CD4-positive, alpha-beta memory T cell (primary cell): ENCODE measurements around the gene FAM222B. TPM values are rescaled to one million over a fixed set of nuclear protein-coding genes. Genes with fewer than 3 reads are reported as not detected.
A peak's percentile ranks its signal among the peaks of the same experiment; 100 is the strongest.

Experiments
- CTCF ChIA-PET: fragments of 350-600 bp; sonication (Branson Sonifier 250); formaldehyde crosslinking; loops from one replicate; lab custom pipeline; 2021; ENCODE audit warnings: inconsistent platforms; ENCODE audit not compliant: partially characterized antibody; lab: Charles Lee
- POLR2A ChIA-PET: fragments of 350-600 bp; sonication (Branson Sonifier 250); formaldehyde crosslinking; loops from one replicate; lab custom pipeline; 2021; ENCODE audit not compliant: partially characterized antibody; lab: Charles Lee
- DNase-seq, 5 donors: peaks; one replicate each; pipeline versions ENCODE4 v3.0.0 to v3.0.0-alpha.2; 2020 to 2022; ENCODE audit warnings: mixed read lengths in 1 of 5
- H3K27ac ChIP-seq: one replicate; pipeline ENCODE4 v1.7.0; 2013; ENCODE audit warnings: low read depth, low read length
- H3K27me3 ChIP-seq: 2 replicates; pipeline ENCODE4 v1.7.0; 2013; ENCODE audit warnings: mild to moderate bottlenecking, low read length, moderate library complexity; ENCODE audit not compliant: insufficient read depth
- H3K36me3 ChIP-seq: 2 replicates; pipeline ENCODE4 v1.7.0; 2013; ENCODE audit warnings: mild to moderate bottlenecking, low read length, moderate library complexity; ENCODE audit not compliant: insufficient read depth
- H3K4me1 ChIP-seq: 2 replicates; pipeline ENCODE4 v1.7.0; 2013; ENCODE audit warnings: mild to moderate bottlenecking, low read length, moderate library complexity; ENCODE audit not compliant: insufficient read depth
- H3K4me3 ChIP-seq, 2 donors: one replicate each; pipeline ENCODE4 v1.7.0; 2013; ENCODE audit warnings: low read length in 2 of 2, mild to moderate bottlenecking in 1 of 2
- H3K9me3 ChIP-seq, 2 donors: one replicate each; pipeline ENCODE4 v1.7.0; 2013; ENCODE audit warnings: low read length in 2 of 2, control low read depth in 1 of 2; ENCODE audit not compliant: control insufficient read depth in 1 of 2
- H3K27ac Mint-ChIP-seq, 7 donors: one replicate each; pipeline ENCODE4 v1.8.0; 2020 to 2021; ENCODE audit warnings: mixed read lengths in 7 of 7, mild to moderate bottlenecking in 6 of 7, inconsistent platforms in 3 of 7, moderate library complexity in 3 of 7
- H3K27me3 Mint-ChIP-seq, 2 donors: one replicate each; pipeline ENCODE4 v1.8.0; 2020 to 2021; ENCODE audit warnings: mixed read lengths in 2 of 2
- H3K36me3 Mint-ChIP-seq, 2 donors: one replicate each; pipeline ENCODE4 v1.8.0; 2020 to 2021; ENCODE audit warnings: mixed read lengths in 2 of 2, inconsistent platforms in 1 of 2, mild to moderate bottlenecking in 1 of 2
- H3K4me1 Mint-ChIP-seq, 4 donors: one replicate each; pipeline ENCODE4 v1.8.0; 2020 to 2021; ENCODE audit warnings: mixed read lengths in 4 of 4, mild to moderate bottlenecking in 1 of 4
- H3K4me3 Mint-ChIP-seq, 8 donors: one replicate each; pipeline ENCODE4 v1.8.0; 2020 to 2021; ENCODE audit warnings: mixed read lengths in 8 of 8, mild to moderate bottlenecking in 7 of 8, moderate library complexity in 6 of 8, inconsistent platforms in 3 of 8
- H3K9me3 Mint-ChIP-seq, 8 donors: one replicate each; pipeline ENCODE4 v1.8.0; 2020 to 2021; ENCODE audit warnings: mixed read lengths in 8 of 8, mild to moderate bottlenecking in 5 of 8, inconsistent platforms in 3 of 8, moderate library complexity in 1 of 8
- intact Hi-C: fragments of 100-400 bp; cut with micrococcal nuclease; formaldehyde crosslinking; loops from one replicate; pipeline ENCODE4 v1.15.1; 2023
- polyA plus RNA-seq, 2 donors: library from polyadenylated mRNA; unstranded; fragments of 300-500 nt; fragmentation: Illumina TruSeq; gene quantifications; one replicate each; pipeline ENCODE4 v1.2.3, GENCODE V29; 2021
- total RNA-seq, 2 experiments: library from RNA; stranded (reverse); gene quantifications; one replicate each; pipeline ENCODE4 v1.2.3, GENCODE V29; 2021

The FAM222B gene
- total and polyA plus RNA-seq, 4 experiments from 2014 or later: 7.9 to 23.2 (median 21.0) TPM

- no peaks in the 10 kb centered on the region for H3K27me3 ChIP-seq
- CTCF ChIA-PET: interaction anchor here (0.7 to 13.1 kb wide), 6 partner anchors 15 to 220 kb away, joined by 3 to 492 read pairs (median 4); partner anchors contain the start of genes NEK8 and TLCD1
Measured at GRCh38 chr17:28744972-28745785, 97.4 kb downstream of the FAM222B start.

GRCh38 chr17:28744104-28744971 lies 98.3 kb downstream of the FAM222B start:
- Mint-ChIP-seq H3K9me3 (no peaks in the 10 kb centered on the region), H3K27me3 (no peaks in the 10 kb centered on the region), H3K36me3 (peaks cover 0 to 17% of the 10 kb centered on the region in 2 donors), H3K27ac (peak overlapping the region; percentile 90 to 98 (median 96)), H3K4me1 (peaks cover 7 to 27% (median 15%) of the 10 kb centered on the region in 4 donors), H3K4me3 (peak overlapping the region; percentile 87 to 92 (median 90))
- intact Hi-C loops: loop anchor here (1.0 kb wide), 1 partner anchor 16 kb away; the partner anchor contains the start of gene NEK8
- POLR2A ChIA-PET: interaction anchor here (0.8 to 19.4 kb wide), 13 partner anchors 9 to 208 kb away, joined by 3 to 528 read pairs (median 4); partner anchors contain the start of genes BLTP2, NEK8, PHF12 and PROCA1
- Histone ChIP-seq H3K4me3 (peak overlapping the region; percentile 64 to 81), H3K4me1 (peaks cover 28% of the 10 kb centered on the region), H3K27me3 (no peaks in the 10 kb centered on the region), H3K36me3 (peaks cover 20% of the 10 kb centered on the region), H3K27ac (peak overlapping the region; percentile 67), H3K9me3 (no peaks in the 10 kb centered on the region)
- CTCF ChIA-PET: interaction anchor here (1.7 to 13.1 kb wide), 2 partner anchors 18 to 23 kb away, joined by 4 to 492 read pairs; partner anchors contain the start of genes NEK8 and TLCD1
- peak in 4 of 5 donors; percentile 54 to 72 (median 64) for DNase-seq

More at GRCh38 chr17:28744972-28745785, 97.4 kb downstream of the FAM222B start:
- H3K4me1 ChIP-seq: peaks cover 28% of the 10 kb centered on the region
- intact Hi-C loops: loop anchor here (1.0 kb wide), 1 partner anchor 17 kb away; the partner anchor contains the start of gene NEK8
- peaks cover 23% of the 10 kb centered on the region for H3K36me3 ChIP-seq
- peak; percentile 25 to 59 (median 37) for DNase-seq
- Mint-ChIP-seq H3K4me3 (peak overlapping the region; percentile 87 to 92 (median 90)), H3K27me3 (no peaks in the 10 kb centered on the region), H3K4me1 (peaks cover 8 to 27% (median 18%) of the 10 kb centered on the region in 4 donors), H3K36me3 (peaks cover 0 to 21% of the 10 kb centered on the region in 2 donors), H3K9me3 (no peaks in the 10 kb centered on the region), H3K27ac (peak overlapping the region; percentile 90 to 98 (median 96))
- POLR2A ChIA-PET: interaction anchor here (0.8 to 19.4 kb wide), 11 partner anchors 10 to 207 kb away, joined by 3 to 528 read pairs (median 4); partner anchors contain the start of genes BLTP2, NEK8, PHF12 and PROCA1
- H3K9me3 ChIP-seq: no peaks in the 10 kb centered on the region
- peak overlapping the region; percentile 67 for H3K27ac ChIP-seq
- H3K4me3 ChIP-seq: peak overlapping the region; percentile 64 to 81

GRCh38 chr17:28743243-28744103 lies 99.1 kb downstream of the FAM222B start, which contains the start of gene TRAF4:
Gene TRAF4, plus strand, starts transcription at chr17:28744011. Its CDS starts 102 bp downstream, at chr17:28744113.
- no peaks in the 10 kb centered on the region for H3K9me3 ChIP-seq
- peaks cover 35% of the 10 kb centered on the region for H3K4me1 ChIP-seq
- peaks cover 11% of the 10 kb centered on the region for H3K36me3 ChIP-seq
- peak within 1 kb of the TSS; percentile 67 for H3K27ac ChIP-seq
- Mint-ChIP-seq H3K9me3 (no peaks in the 10 kb centered on the region), H3K4me3 (peak within 1 kb of the TSS; percentile 87 to 92 (median 90)), H3K4me1 (peaks cover 12 to 36% (median 22%) of the 10 kb centered on the region in 4 donors), H3K36me3 (peaks cover 0 to 15% of the 10 kb centered on the region in 2 donors), H3K27ac (peak within 1 kb of the TSS; percentile 90 to 98 (median 96)), H3K27me3 (no peaks in the 10 kb centered on the region)
- peak; percentile 70 to 78 (median 75) for DNase-seq
- ChIA-PET CTCF (interaction anchor here (13.1 kb wide), 1 partner anchor 17 kb away, joined by 492 read pairs; the partner anchor contains the start of genes NEK8 and TLCD1), POLR2A (interaction anchor here (0.6 to 19.4 kb wide), 10 partner anchors 11 to 209 kb away, joined by 3 to 528 read pairs (median 3); partner anchors contain the start of genes NEK8, PHF12, RPL23A and TLCD1)
- peak within 1 kb of the TSS; percentile 64 to 81 for H3K4me3 ChIP-seq
- intact Hi-C loops: loop anchor here (1.0 kb wide), 1 partner anchor 15 kb away; the partner anchor contains the start of gene NEK8
- no peaks in the 10 kb centered on the region for H3K27me3 ChIP-seq

GRCh38 chr17:28741358-28742349 lies 100.9 kb downstream of the FAM222B start:
- H3K27ac ChIP-seq: no peak overlapping the region
- H3K27me3 Mint-ChIP-seq: no peaks in the 10 kb centered on the region

More at GRCh38 chr17:28741358-28742349, 100.9 kb downstream of the FAM222B start:
- Histone ChIP-seq H3K27me3 (no peaks in the 10 kb centered on the region), H3K36me3 (no peaks in the 10 kb centered on the region), H3K4me3 (no peak overlapping the region), H3K9me3 (no peaks in the 10 kb centered on the region), H3K4me1 (peaks cover 37% of the 10 kb centered on the region)
- peaks cover 15 to 41% (median 26%) of the 10 kb centered on the region in 4 donors for H3K4me1 Mint-ChIP-seq
- intact Hi-C loops: no loop called here
- no peak for DNase-seq
- H3K27ac Mint-ChIP-seq: peak overlapping the region in 1 of 7 donors; percentile 31
- H3K4me3 Mint-ChIP-seq: peak overlapping the region in 1 of 8 donors; percentile 21
- POLR2A ChIA-PET: interaction anchor here (19.4 kb wide), 1 partner anchor 17 kb away, joined by 528 read pairs; the partner anchor contains the start of genes NEK8, RPL23A and TLCD1
- H3K9me3 Mint-ChIP-seq: no peaks in the 10 kb centered on the region
- CTCF ChIA-PET: interaction anchor here (1.2 to 1.8 kb wide), 3 partner anchors 9 to 15 kb away, joined by 4 to 11 read pairs (median 9); partner anchors contain the start of gene TLCD1
- peaks cover 0 to 10% of the 10 kb centered on the region in 2 donors for H3K36me3 Mint-ChIP-seq
